Measurements from ENCODE around the gene DGAT2L6. TPM values are rescaled to one million over a fixed set of nuclear protein-coding genes. Genes with fewer than 3 reads are reported as not detected.

DGAT2L6 gene
- total RNA-seq, 2 donors from 2014 or later = not detected

- WGBS, 2 donors = 79 to 86% methylated on average over 5 of the region's 7 CpGs
These were observed 8.0 kb upstream of the DGAT2L6 start for GRCh38 chrX:70169281-70169680.

DNA sequence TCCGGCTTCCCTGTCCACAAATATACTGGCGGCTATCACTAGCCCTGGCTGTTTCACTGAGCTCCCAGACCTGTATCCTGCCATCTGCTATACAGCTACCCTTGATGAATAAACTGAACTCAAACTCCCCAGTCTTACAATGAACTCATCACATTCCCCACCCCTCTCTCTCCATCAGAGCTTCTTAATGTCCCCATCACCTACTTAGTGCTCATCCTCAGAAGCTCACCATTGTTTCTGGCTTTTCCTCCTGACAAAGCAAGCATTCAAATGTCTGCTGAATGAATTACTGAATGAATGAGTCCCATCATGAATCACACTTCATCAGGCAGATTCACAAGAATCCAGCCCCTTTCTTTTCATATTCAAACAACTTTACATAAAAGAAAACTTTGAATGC, 5.7 kb upstream of the DGAT2L6 start:
- WGBS, 2 donors = 56 to 83% methylated on average over 2 of the region's 2 CpGs
- TF ChIP-seq POLR2A (IDR thresholded peaks at IDR 0.05) (no peak), CTCF (IDR thresholded peaks at IDR 0.05) (no peak)
- intact Hi-C loops (cut with DNase I) = no loop called here
- Histone ChIP-seq H3K27me3 (no peaks in the 10 kb centered on the region), H3K4me3 (no peak overlapping the region), H3K9me3 (no peaks in the 10 kb centered on the region), H3K36me3 (replicated peaks in 1 of 2; ENCODE audit: insufficient read depth in 1 of 2, low read depth in 2 of 2) (no peaks in the 10 kb centered on the region), H3K4me1 (no peaks in the 10 kb centered on the region), H3K27ac (no peak overlapping the region)
- ATAC-seq = no peak
- no peak for DNase-seq

More at GRCh38 chrX:70169281-70169680, 8.0 kb upstream of the DGAT2L6 start:
- DNase-seq (no peak), ATAC-seq (no peak)
- H3K36me3 ChIP-seq (replicated peaks in 1 of 2; ENCODE audit: insufficient read depth in 1 of 2, low read depth in 2 of 2) = no peaks in the 10 kb centered on the region
- H3K4me3 ChIP-seq = no peak overlapping the region
- no peaks in the 10 kb centered on the region for H3K9me3 ChIP-seq
- no peaks in the 10 kb centered on the region for H3K27me3 ChIP-seq
- intact Hi-C loops (cut with DNase I) = no loop called here
- no peak overlapping the region for H3K27ac ChIP-seq
- TF ChIP-seq CTCF (IDR thresholded peaks at IDR 0.05) = no peak
- no peak for TF ChIP-seq POLR2A (IDR thresholded peaks at IDR 0.05)
- H3K4me1 ChIP-seq = no peaks in the 10 kb centered on the region

- Histone ChIP-seq H3K27ac (no peak overlapping the region), H3K4me3 (no peak overlapping the region), H3K4me1 (no peaks in the 10 kb centered on the region), H3K27me3 (no peaks in the 10 kb centered on the region), H3K36me3 (replicated peaks in 1 of 2; ENCODE audit: insufficient read depth in 1 of 2, low read depth in 2 of 2) (no peaks in the 10 kb centered on the region), H3K9me3 (no peaks in the 10 kb centered on the region)
- intact Hi-C loops (cut with DNase I) = no loop called here
- WGBS, 2 donors = 69 to 91% methylated on average over 2 to 3 of the region's 3 CpGs
- no peak for ATAC-seq
- TF ChIP-seq CTCF (IDR thresholded peaks at IDR 0.05) = no peak
- no peak for TF ChIP-seq POLR2A (IDR thresholded peaks at IDR 0.05)
- DNase-seq = no peak
These were observed 5.1 kb upstream of the DGAT2L6 start for GRCh38 chrX:70172221-70172620.

GRCh38 chrX:70172964-70173363, 4.3 kb upstream of the DGAT2L6 start:
- Histone ChIP-seq H3K27ac (no peak overlapping the region), H3K9me3 (no peaks in the 10 kb centered on the region), H3K27me3 (no peaks in the 10 kb centered on the region), H3K4me1 (no peaks in the 10 kb centered on the region), H3K36me3 (replicated peaks in 1 of 2; ENCODE audit: insufficient read depth in 1 of 2, low read depth in 2 of 2) (no peaks in the 10 kb centered on the region), H3K4me3 (no peak overlapping the region)
- no peak for TF ChIP-seq POLR2A (IDR thresholded peaks at IDR 0.05)
- no peak for TF ChIP-seq CTCF (IDR thresholded peaks at IDR 0.05)
- ATAC-seq (no peak), DNase-seq (no peak)
- intact Hi-C loops (cut with DNase I) = no loop called here
- WGBS, 2 donors = 57 to 67% methylated on average over 3 to 4 of the region's 4 CpGs

GRCh38 chrX:70174754-70175153, 2.5 kb upstream of the DGAT2L6 start:
- H3K4me1 ChIP-seq = no peaks in the 10 kb centered on the region
- DNase-seq (no peak), ATAC-seq (no peak)
- WGBS, 2 donors = 68 to 77% methylated on average over 4 of the region's 4 CpGs
- no peaks in the 10 kb centered on the region for H3K36me3 ChIP-seq (replicated peaks in 1 of 2; ENCODE audit: insufficient read depth in 1 of 2, low read depth in 2 of 2)
- TF ChIP-seq POLR2A (IDR thresholded peaks at IDR 0.05) (no peak), CTCF (IDR thresholded peaks at IDR 0.05) (no peak)
- no peaks in the 10 kb centered on the region for H3K9me3 ChIP-seq
- intact Hi-C loops (cut with DNase I) = no loop called here
- no peaks in the 10 kb centered on the region for H3K27me3 ChIP-seq
- no peak overlapping the region for H3K27ac ChIP-seq
- H3K4me3 ChIP-seq = no peak overlapping the region

Measured in body of pancreas (tissue), 4 donors.